Stimulated activated naive CD8-positive, alpha-beta T cell treated with anti-CD3 and anti-CD28 coated beads, Interleukin-15, amount 100 ng/mL, for 72 hours (primary cell): ENCODE results near the gene FAM72D.
"Not testable (repeated sequence)": the region's sequence is repeated elsewhere in the genome, so short reads cannot be mapped to it uniquely, and the experiment has no call there.

Experiments
- ATAC-seq: fragments of 150-1000 bp; cut with Tn5 transposase; 2 replicates; pipeline ENCODE4 v1.10.0; 2021; ENCODE audit warnings: mild to moderate bottlenecking, moderate library complexity
- DNase-seq, 2 donors: peaks; one replicate each; pipeline ENCODE4 v3.0.0; 2021 to 2022
- H3K27ac Mint-ChIP-seq, 2 donors: one replicate each; pipeline ENCODE4 v1.8.0; 2022; ENCODE audit warnings: mild to moderate bottlenecking in 2 of 2, mixed read lengths in 2 of 2, moderate library complexity in 2 of 2
- H3K27me3 Mint-ChIP-seq: one replicate; pipeline ENCODE4 v1.8.0; 2022; ENCODE audit warnings: mixed read lengths
- H3K4me1 Mint-ChIP-seq: one replicate; pipeline ENCODE4 v1.8.0; 2022; ENCODE audit warnings: mild to moderate bottlenecking, mixed read lengths
- H3K4me3 Mint-ChIP-seq, 2 donors: one replicate each; pipeline ENCODE4 v1.8.0; 2022; ENCODE audit warnings: mild to moderate bottlenecking in 2 of 2, mixed read lengths in 2 of 2, moderate library complexity in 1 of 2
- H3K9me3 Mint-ChIP-seq, 2 donors: one replicate each; pipeline ENCODE4 v1.8.0; 2022; ENCODE audit warnings: mixed read lengths in 2 of 2

Gene FAM72D

GRCh38 chr1:145122344-145123061 lies 26.7 kb downstream of the FAM72D start:
- not testable (repeated sequence) for H3K27me3 Mint-ChIP-seq, ATAC-seq, DNase-seq

GRCh38 chr1:145123062-145123395 lies 27.3 kb downstream of the FAM72D start:
- H3K4me3 Mint-ChIP-seq, H3K4me1 Mint-ChIP-seq, ATAC-seq, H3K9me3 Mint-ChIP-seq, H3K27ac Mint-ChIP-seq, H3K27me3 Mint-ChIP-seq, DNase-seq: not testable (repeated sequence)

More at GRCh38 chr1:145122344-145123061, 26.7 kb downstream of the FAM72D start:
- not testable (repeated sequence) for H3K4me3 Mint-ChIP-seq, H3K4me1 Mint-ChIP-seq, H3K27ac Mint-ChIP-seq, H3K9me3 Mint-ChIP-seq

GRCh38 chr1:145123992-145124641 lies 28.3 kb downstream of the FAM72D start:
- ATAC-seq, result peak; percentile 50
- H3K9me3 Mint-ChIP-seq, H3K27ac Mint-ChIP-seq, H3K4me3 Mint-ChIP-seq, DNase-seq, H3K27me3 Mint-ChIP-seq, H3K4me1 Mint-ChIP-seq: not testable (repeated sequence)

GRCh38 chr1:145125112-145125511 lies 29.3 kb downstream of the FAM72D start:
- not testable (repeated sequence) for H3K4me1 Mint-ChIP-seq, H3K27ac Mint-ChIP-seq, H3K9me3 Mint-ChIP-seq, DNase-seq, H3K4me3 Mint-ChIP-seq, ATAC-seq, H3K27me3 Mint-ChIP-seq

GRCh38 chr1:145127144-145127543 lies 31.4 kb downstream of the FAM72D start:
- not testable (repeated sequence) for ATAC-seq

GRCh38 chr1:145128697-145129469 lies 33.1 kb downstream of the FAM72D start:
- H3K4me3 Mint-ChIP-seq, H3K27ac Mint-ChIP-seq, H3K4me1 Mint-ChIP-seq, H3K27me3 Mint-ChIP-seq, H3K9me3 Mint-ChIP-seq, ATAC-seq, DNase-seq: not testable (repeated sequence)

More at GRCh38 chr1:145127144-145127543, 31.4 kb downstream of the FAM72D start:
- not testable (repeated sequence) for H3K4me3 Mint-ChIP-seq, H3K27me3 Mint-ChIP-seq, DNase-seq, H3K9me3 Mint-ChIP-seq, H3K27ac Mint-ChIP-seq, H3K4me1 Mint-ChIP-seq

GRCh38 chr1:145134476-145134875 lies 38.7 kb downstream of the FAM72D start:
- not testable (repeated sequence) for H3K4me3 Mint-ChIP-seq, H3K27ac Mint-ChIP-seq, ATAC-seq, H3K4me1 Mint-ChIP-seq, DNase-seq, H3K9me3 Mint-ChIP-seq, H3K27me3 Mint-ChIP-seq

- not testable (repeated sequence) for DNase-seq, ATAC-seq, H3K4me1 Mint-ChIP-seq, H3K27me3 Mint-ChIP-seq, H3K27ac Mint-ChIP-seq, H3K4me3 Mint-ChIP-seq, H3K9me3 Mint-ChIP-seq
Observed at GRCh38 chr1:145140549-145140948, 44.8 kb downstream of the FAM72D start.

GRCh38 chr1:145144264-145144913 lies 48.6 kb downstream of the FAM72D start:
- H3K4me1 Mint-ChIP-seq, H3K27me3 Mint-ChIP-seq, H3K27ac Mint-ChIP-seq, DNase-seq, H3K9me3 Mint-ChIP-seq, H3K4me3 Mint-ChIP-seq: not testable (repeated sequence)
- peak; percentile 26 for ATAC-seq

GRCh38 chr1:145146308-145146707 lies 50.5 kb downstream of the FAM72D start:
- not testable (repeated sequence) for ATAC-seq, H3K4me3 Mint-ChIP-seq, H3K9me3 Mint-ChIP-seq, H3K4me1 Mint-ChIP-seq, DNase-seq, H3K27ac Mint-ChIP-seq, H3K27me3 Mint-ChIP-seq

GRCh38 chr1:145147172-145147571 lies 51.4 kb downstream of the FAM72D start:
- not testable (repeated sequence) for H3K4me3 Mint-ChIP-seq, ATAC-seq, DNase-seq, H3K4me1 Mint-ChIP-seq, H3K27me3 Mint-ChIP-seq, H3K9me3 Mint-ChIP-seq, H3K27ac Mint-ChIP-seq

GRCh38 chr1:145155421-145155820 lies 59.6 kb downstream of the FAM72D start:
- not testable (repeated sequence) for H3K27me3 Mint-ChIP-seq, ATAC-seq, H3K4me1 Mint-ChIP-seq, H3K27ac Mint-ChIP-seq, H3K4me3 Mint-ChIP-seq, DNase-seq, H3K9me3 Mint-ChIP-seq

- DNase-seq, H3K27ac Mint-ChIP-seq, H3K27me3 Mint-ChIP-seq, ATAC-seq, H3K4me1 Mint-ChIP-seq, H3K9me3 Mint-ChIP-seq: not testable (repeated sequence)
- peak overlapping the region in 1 of 2 donors; percentile 30 for H3K4me3 Mint-ChIP-seq
Observed at GRCh38 chr1:145155873-145156272, 60.1 kb downstream of the FAM72D start.

GRCh38 chr1:145156891-145157610 lies 61.3 kb downstream of the FAM72D start:
- peak overlapping the region; percentile 53 to 74 for H3K4me3 Mint-ChIP-seq
- peak overlapping the region; percentile 80 to 99 for H3K27ac Mint-ChIP-seq
- not testable (repeated sequence) for H3K4me1 Mint-ChIP-seq, ATAC-seq, H3K9me3 Mint-ChIP-seq, H3K27me3 Mint-ChIP-seq
- peak; percentile 39 to 43 for DNase-seq

GRCh38 chr1:145157715-145158114 lies 61.9 kb downstream of the FAM72D start:
- H3K4me1 Mint-ChIP-seq, DNase-seq, H3K4me3 Mint-ChIP-seq, H3K27me3 Mint-ChIP-seq, H3K27ac Mint-ChIP-seq, ATAC-seq, H3K9me3 Mint-ChIP-seq: not testable (repeated sequence)
